ENCODE results near the gene SLC51B. TPM values are rescaled to one million over a fixed set of nuclear protein-coding genes. Genes with fewer than 3 reads are reported as not detected.

Gene SLC51B
- total and polyA plus RNA-seq, 9 of the 15 experiments (the other 6 are each of a cell fraction or from before 2014, with no cell fraction given) = not detected

- peaks cover 7 to 26% of the 10 kb centered on the region in 2 experiments; a peak in 3 of 5 replicates for H3K27me3 ChIP-seq (ENCODE audit: control insufficient read depth in 2 of 2, insufficient read depth in 2 of 2, low read length in 2 of 2)
- ChIA-PET CTCF (ENCODE audit: low intra/inter-chr PET ratio) (no interaction called here), POLR2A (no interaction called here)
- 76% methylated on average over 20 of the region's 85 CpGs for WGBS (ENCODE audit: insufficient coverage, low coverage, missing lambda C conversion rate)
- H4K20me1 ChIP-seq (replicated peaks; ENCODE audit: control insufficient read depth, insufficient read depth, low read length) = no peaks in the 10 kb centered on the region
- H3K79me2 ChIP-seq (ENCODE audit: control insufficient read depth, insufficient read depth, low read length) = no peaks in the 10 kb centered on the region
- H3K9ac ChIP-seq (ENCODE audit: insufficient read depth in 1 of 2, low read depth in 2 of 2, low read length in 2 of 2) = no peak overlapping the region
- H3K4me1 ChIP-seq (replicated peaks in 1 of 2; ENCODE audit: control insufficient read depth in 2 of 2, insufficient read depth in 2 of 2, low read length in 2 of 2) = peaks cover 0 to 16% of the 10 kb centered on the region in 2 experiments; a peak in 2 of 5 replicates
- no TSS peak for BruUV-seq (replicated peaks)
- no peaks in the 10 kb centered on the region for H3K9me1 ChIP-seq (ENCODE audit: control insufficient read depth, insufficient read depth, low read length)
- no peak overlapping the region for H3K4me2 ChIP-seq (ENCODE audit: insufficient read depth, low read length)
- no peak for ATAC-seq
- H3K9me3 ChIP-seq (replicated peaks; ENCODE audit: control insufficient read depth, insufficient read depth, low read depth, low read length) = no peaks in the 10 kb centered on the region; the same call in 1 of the 2 replicates
- H3K36me3 ChIP-seq (ENCODE audit: control insufficient read depth, insufficient read depth, low read length) = no peaks in the 10 kb centered on the region
- DNase-seq (ENCODE audit: extremely low read depth in 1 of 4, low spot score in 3 of 4) = no peak
- intact Hi-C loops (cut with micrococcal nuclease) (no loop called here), in situ Hi-C loops (cut with MboI) (no loop called here)
- no peak overlapping the region for H2AFZ ChIP-seq (ENCODE audit: low read depth, low read length)
- H3K4me3 ChIP-seq = no peak overlapping the region
- no peak for FAIRE-seq
- TF ChIP-seq SRF (CRISPR knock-in tag; IDR thresholded peaks at IDR 0.05) (no peak), NFRKB (IDR thresholded peaks at IDR 0.05; ENCODE audit: low read depth) (no peak), NONO (IDR thresholded peaks at IDR 0.05; ENCODE audit: low read depth in 2 of 2, low read length in 1 of 2) (no peak), ZZZ3 (IDR thresholded peaks at IDR 0.05) (no peak), PKNOX1 (IDR thresholded peaks at IDR 0.05) (no peak), ZNF76 (CRISPR knock-in tag; IDR thresholded peaks at IDR 0.05; ENCODE audit: borderline replicate concordance) (no peak), HNRNPUL1 (IDR thresholded peaks at IDR 0.05; ENCODE audit: low read length) (no peak)
- TF ChIP-seq, protein P1, sequence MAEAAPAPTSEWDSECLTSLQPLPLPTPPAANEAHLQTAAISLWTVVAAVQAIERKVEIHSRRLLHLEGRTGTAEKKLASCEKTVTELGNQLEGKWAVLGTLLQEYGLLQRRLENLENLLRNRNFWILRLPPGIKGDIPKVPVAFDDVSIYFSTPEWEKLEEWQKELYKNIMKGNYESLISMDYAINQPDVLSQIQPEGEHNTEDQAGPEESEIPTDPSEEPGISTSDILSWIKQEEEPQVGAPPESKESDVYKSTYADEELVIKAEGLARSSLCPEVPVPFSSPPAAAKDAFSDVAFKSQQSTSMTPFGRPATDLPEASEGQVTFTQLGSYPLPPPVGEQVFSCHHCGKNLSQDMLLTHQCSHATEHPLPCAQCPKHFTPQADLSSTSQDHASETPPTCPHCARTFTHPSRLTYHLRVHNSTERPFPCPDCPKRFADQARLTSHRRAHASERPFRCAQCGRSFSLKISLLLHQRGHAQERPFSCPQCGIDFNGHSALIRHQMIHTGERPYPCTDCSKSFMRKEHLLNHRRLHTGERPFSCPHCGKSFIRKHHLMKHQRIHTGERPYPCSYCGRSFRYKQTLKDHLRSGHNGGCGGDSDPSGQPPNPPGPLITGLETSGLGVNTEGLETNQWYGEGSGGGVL (CRISPR knock-in tag; IDR thresholded peaks at IDR 0.05) = no peak
- TF ChIP-seq, protein P2, sequence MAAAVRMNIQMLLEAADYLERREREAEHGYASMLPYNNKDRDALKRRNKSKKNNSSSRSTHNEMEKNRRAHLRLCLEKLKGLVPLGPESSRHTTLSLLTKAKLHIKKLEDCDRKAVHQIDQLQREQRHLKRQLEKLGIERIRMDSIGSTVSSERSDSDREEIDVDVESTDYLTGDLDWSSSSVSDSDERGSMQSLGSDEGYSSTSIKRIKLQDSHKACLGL (CRISPR knock-in tag; IDR thresholded peaks at IDR 0.05; ENCODE audit: borderline replicate concordance, poor library complexity, severe bottlenecking) = no peak
- TF ChIP-seq, protein P3, sequence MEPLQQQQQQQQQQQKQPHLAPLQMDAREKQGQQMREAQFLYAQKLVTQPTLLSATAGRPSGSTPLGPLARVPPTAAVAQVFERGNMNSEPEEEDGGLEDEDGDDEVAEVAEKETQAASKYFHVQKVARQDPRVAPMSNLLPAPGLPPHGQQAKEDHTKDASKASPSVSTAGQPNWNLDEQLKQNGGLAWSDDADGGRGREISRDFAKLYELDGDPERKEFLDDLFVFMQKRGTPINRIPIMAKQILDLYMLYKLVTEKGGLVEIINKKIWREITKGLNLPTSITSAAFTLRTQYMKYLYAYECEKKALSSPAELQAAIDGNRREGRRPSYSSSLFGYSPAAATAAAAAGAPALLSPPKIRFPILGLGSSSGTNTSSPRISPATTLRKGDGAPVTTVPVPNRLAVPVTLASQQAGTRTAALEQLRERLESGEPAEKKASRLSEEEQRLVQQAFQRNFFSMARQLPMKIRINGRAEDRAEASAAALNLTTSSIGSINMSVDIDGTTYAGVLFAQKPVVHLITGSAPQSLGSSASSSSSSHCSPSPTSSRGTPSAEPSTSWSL (CRISPR knock-in tag; IDR thresholded peaks at IDR 0.05; ENCODE audit: borderline replicate concordance) = no peak
- no peak overlapping the region for H3K27ac ChIP-seq (ENCODE audit: extremely low read depth, low read depth, low read length)
These were observed 32.2 kb downstream of the SLC51B start for GRCh38 chr15:65077291-65077980.
